ENCODE measurements around the gene CTSH.
"Not testable (repeated sequence)": the region's sequence is repeated elsewhere in the genome, so short reads cannot be mapped to it uniquely, and the experiment has no call there.

Gene CTSH

DNA sequence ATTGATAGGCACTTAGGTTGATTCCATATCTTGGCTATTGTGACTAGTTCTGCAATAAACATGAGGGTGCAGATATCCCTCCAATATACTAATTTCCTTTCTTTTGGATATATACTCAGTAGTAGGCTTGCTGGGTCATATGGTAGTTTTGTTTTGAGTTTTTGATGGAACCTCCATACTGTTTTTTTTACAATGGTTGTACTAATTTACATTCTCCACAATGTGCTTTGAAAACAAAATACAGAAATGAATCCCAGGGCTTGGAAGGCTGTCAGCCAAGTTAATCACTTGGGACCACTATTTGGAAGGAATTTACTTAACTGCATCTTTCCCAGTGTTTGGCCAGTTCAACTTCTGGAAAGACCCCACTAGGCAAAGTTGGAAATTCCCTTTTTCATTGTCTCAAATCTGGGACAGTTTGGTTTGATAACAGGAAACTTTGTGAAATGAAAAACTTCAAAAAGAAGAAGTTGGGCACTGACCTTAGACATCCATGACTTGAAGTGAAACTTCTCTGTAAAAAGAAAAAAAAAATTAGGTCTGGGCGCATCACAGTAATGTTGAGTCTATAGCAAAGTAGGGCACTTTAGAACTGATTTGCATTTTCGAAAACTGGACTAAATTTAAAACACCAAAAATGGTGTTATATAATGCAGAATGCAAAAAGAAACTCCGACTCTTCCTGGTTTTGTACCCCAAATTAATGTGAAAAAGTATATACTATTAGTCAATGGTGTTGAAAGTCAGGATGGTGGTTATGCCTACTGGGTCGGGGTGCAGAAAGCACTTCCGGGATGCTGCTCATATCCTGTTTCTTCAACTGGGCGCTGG lies 6.0 kb downstream of the CTSH start:
- DNase-seq: no peak

- no peak for DNase-seq
These were observed 7.6 kb downstream of the CTSH start for GRCh38 chr15:78937132-78937739.

DNA sequence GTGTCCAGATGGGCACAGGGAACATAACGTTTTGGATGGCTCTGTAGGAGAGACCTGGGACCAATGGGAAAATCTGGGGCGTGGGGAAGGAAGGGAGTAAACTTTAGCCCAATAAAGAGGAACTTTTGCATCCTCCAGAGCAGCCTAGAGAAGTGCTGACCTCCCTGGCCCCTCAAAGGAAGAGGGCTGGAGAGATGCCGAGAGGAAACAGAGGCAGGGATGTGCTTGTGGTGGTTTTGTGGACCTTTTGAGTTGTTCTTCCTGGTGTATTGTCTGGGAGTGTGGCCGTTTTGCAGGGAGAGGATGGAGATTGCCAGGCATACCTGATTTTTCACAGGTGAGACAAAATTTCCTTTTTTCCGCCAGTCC lies 10.2 kb downstream of the CTSH start:
- no peak for DNase-seq

- DNase-seq: no peak
These were observed 10.8 kb downstream of the CTSH start for GRCh38 chr15:78933823-78934654.

DNA sequence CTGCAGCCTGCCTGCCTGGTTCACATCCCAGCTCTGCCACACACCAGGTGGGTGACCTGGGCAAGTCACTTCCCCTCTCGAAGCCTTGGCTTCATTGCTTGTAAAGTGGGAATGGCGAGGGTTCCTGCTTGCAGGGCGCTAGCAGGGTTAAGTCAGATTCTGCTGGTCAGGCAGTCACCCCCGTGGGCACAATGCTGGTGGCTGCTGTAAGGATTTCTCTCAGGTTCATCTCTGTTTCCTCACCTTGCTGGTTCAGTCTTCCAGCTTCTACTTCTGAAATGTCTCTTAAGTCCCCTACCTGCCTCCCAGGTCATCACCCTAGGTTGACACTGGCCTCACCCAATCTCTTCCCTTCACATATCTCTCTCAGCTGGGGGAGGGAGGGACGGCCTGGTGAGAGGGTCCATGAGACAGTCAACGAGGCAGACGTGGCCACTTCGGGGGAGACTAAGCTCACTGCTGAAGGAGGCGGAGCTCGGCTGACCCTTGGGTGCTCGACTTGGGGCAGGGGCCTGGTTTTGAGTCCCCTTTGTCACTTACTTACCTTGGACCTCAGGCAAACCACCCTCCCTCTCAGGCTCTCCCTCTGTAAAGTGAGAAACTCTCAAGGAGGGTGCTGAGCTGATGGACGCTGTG lies 11.5 kb downstream of the CTSH start:
- no peak for DNase-seq

- no peak for DNase-seq
These were observed 12.5 kb downstream of the CTSH start for GRCh38 chr15:78932258-78932808.

DNA sequence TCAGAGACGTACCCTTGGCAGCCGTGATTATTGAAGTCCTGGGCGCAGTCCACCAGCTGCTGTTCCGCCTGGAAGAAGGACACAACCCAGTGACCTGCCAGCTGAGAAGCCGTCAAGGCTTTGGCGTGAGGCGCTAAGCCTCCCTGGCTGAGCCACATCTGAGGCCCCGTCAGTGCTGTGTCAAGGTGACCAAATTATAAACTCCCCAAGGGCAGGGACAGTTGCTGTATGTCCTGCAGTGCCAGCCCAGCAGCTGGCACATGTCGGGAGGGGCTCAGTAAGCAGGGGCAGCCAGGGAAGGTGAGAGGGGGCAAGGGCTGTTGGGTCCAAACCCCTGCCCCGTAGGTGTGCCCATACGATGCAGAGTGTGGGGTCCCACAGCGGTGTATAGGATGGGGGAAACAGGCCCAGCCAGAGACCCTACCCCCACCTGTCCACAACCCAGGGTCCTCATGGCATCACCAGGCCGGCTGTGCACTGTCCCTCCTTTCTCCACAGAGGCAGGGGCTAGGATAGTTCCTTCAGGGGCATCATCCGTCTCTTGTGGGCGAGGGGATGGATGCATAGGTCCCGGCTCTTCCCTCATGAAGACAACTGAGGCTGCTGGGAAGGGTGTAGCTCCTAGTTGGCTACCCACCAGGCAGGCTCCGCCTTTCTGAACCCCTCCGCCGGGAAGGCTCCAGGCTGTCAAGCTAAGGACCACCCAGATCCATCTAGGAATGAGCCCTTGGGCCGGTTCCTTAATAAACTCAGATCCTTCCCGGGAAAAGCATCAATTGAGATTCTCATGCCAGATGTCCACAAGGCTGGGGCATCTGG lies 13.2 kb downstream of the CTSH start:
- no peak for DNase-seq

DNA sequence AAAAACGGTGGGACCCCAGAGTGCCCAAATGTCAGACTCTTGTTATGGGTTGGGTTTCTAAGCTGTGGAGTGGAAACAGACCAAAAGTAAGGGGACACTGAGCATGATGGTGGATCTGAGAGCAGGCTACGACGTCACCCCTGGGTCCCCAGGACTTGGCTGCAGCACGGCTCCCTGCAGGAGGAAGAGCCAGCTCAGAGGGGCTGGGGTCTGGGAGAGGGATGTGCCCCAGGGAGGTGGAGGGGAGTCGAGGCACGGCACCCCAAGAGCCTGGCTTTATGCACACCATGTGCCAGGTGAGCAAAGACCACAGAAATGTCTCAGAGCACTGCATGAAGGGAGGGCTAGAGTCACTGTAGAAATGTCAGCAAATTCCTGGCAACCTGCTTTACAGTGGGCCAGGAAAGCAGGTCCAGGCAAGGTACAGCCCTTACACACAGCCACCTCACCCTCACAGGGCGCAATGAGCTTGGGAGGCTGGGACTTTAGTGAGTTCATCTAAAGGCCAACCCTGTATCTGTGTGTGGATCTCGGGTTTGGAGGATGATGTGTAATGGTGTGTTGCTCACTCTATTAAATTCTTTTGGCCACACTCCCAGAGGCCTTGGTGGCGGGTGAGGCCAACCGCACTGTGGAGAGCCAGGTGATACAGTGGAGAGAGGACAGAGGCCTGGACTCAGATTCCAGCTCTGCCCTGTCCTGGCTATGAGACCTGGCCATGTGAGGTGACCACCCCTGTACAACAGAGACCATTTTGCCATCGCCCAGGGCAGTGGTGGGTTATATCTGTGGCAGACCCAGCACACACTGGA lies 14.1 kb downstream of the CTSH start:
- no peak for DNase-seq

DNA sequence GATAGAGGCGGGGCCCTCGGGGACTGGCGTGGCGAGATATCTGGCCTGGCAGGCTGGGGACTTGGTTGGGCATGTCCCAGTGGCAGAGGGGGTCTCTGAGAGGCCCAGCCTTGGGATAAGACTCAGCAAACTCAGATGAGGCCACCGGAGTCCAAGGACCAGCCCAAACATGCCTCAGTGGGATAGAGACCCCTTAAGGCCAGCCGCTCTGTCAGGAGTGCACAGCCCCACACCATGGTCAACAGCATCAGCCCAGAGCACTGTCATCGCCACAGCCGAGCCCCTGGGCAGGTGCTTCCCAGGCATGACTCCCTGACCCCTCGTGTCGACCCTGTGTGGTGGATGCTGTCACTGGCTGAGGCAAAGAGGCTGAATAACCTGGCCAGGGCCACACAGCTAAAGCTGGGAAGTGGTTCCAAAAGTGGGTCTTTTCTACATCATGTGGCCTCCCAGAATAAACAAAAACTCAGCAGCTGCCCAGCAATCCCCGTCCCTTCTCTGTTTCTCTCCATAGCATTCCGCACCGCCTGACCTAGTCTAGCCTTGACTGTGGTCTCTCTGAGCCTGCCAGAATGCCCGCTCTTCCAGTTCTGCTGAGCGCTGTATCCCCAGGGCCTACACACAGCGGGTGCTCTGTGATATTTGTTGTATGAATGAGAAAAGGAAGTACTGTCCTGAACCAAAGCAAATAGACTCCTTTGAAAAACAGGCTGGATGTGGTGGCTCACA lies 15.1 kb downstream of the CTSH start:
- DNase-seq: no peak

DNA sequence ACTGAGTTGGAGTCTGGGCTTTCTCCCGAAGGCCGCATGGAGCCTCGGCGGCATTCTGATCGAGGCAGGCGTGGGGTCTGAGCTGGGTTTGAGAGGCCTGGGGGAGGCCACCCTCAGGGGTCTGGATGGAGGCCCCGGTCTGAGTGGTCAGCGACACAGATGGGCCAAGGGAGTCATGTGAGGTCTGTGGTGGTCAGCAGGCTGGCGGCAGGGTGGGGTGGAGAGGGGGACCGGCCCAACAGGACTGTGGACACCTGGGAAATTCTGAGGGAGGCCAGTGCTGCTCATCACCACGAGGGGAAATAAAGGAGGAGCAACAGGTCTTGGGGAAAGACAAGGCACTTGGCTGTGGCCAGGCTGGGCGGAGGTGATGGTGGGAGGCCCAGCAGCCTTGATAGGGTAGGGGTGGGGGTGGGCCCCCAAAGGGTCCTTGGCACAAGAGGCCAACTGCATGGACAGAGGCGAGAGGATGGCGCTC lies 16.2 kb downstream of the CTSH start:
- DNase-seq: no peak

DNA sequence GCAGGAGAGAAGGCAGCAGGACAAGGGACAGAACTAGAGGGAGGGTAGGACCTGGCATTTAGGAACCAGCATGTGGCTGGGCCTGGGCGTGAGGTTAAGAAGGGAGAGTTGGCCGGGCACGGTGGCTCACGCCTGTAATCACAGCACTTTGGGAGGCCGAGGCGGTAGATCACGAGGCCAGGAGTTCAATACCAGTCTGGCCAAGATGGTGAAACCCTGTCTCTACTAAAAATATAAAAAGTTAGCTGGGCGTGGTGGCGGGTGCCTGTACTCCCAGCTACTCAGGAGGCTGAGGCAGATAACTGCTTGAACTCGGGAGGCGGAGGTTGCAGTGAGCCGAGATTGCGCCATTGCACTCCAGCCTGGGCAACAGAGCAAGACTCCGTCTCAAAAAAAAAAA lies 16.7 kb downstream of the CTSH start:
- DNase-seq: not testable (repeated sequence)

DNA sequence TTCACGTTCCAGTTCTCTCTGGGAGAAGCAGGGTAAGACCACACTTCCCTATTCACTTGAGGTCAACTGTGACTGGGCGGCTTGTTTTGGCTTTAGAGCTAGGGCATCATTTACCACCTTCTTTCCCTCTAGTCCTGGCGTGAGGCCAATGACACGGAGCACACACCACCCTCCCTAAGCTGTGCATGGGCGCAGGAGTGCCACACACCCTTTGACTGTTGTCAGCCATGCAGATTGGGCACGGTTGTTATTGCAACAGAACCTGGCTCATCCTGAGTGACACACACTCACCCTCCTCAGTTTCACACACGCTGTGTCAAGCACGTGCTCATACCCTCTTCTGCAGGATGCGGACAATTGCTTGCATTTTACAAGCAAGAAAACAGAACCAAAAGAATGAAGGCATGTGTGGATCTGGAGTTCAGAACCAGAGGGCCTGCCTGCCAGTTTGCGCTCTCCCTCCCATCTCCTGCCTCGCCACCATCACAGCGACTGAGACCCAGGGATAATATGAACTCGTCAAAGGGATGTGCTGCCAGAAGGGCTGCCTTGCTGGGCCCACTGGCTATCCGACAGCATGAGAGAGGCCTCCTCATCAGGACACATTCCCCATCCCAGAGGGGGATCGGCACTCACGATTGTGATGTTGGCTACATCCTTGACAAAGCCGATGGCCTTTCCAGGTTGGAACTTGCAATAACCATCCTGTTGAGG lies 17.6 kb downstream of the CTSH start:
- DNase-seq: no peak

GRCh38 chr15:78925956-78926743 lies 18.7 kb downstream of the CTSH start:
- no peak for DNase-seq

- DNase-seq: no peak
These were observed 19.7 kb downstream of the CTSH start for GRCh38 chr15:78925076-78925624.

DNA sequence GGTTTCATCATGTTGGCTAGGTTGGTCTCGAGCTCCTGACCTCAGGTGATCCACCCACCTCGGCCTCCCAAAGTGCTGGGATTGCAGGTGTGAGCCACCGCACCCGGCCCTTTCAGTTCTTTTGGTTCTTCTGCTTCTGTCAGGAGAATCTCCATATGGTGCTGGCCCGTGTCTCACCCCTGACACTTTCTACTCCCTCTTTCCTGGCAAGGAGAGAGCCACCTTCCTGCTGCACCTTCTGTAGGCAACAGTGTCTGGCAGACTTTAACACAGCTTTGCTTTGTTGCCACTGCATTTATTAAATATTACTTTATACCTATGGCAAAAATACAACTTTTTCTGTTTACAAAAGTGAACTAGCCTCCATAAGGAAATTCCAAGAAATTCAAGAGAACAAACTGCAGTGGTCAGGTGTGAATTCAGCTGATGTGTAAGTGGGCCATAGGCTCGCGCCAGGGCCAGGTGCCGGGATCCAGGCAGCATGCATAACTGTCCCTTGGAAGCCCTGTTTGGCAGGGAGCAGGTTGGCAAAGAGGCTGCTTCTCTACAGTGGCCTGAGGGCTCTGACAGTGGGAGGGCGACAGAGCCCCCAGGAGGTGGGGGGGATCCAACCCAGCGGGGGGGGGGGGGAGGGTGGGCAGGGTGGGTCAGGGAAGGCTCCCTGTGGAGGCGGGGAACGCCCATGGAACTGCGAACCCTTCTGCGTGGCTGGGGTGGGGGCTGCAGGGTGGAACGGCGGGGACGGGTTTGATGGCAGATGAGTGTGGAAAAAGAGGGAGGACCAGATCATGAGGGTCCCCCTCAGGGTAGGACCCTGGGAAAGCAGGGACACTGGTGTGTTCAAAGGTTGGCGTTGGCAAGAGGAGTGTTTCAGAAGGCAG lies 21.1 kb downstream of the CTSH start:
- no peak for DNase-seq

GRCh38 chr15:78923015-78923414 lies 21.8 kb downstream of the CTSH start:
- no peak for DNase-seq

DNA sequence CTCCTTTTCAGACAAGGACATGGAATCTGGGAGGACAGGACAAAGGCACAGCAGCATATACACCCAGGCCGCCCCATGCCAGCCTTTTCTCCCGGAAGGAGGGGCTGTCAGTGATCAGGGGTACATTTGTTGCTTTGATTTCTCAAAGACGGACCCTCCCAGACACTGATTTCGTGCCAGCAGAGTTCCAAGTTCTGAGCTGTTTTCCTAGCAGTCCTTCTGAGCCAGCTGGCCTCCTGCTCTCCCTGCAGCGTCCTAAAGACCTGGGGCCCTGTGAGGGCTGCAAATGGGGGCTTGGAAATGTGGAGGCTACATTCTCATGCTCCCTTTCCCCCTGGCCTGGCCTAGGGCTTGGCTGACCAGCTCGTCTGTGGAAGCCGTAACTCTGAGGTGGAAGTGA lies 22.3 kb downstream of the CTSH start:
- no peak for DNase-seq

Measured in stimulated activated CD4-positive, alpha-beta T cell treated with anti-CD3 and anti-CD28 coated beads, Interleukin-4, amount 100 ng/mL, for 1 hour (primary cell).